ENCODE results near the gene SLC27A4. TPM values are rescaled to one million over a fixed set of nuclear protein-coding genes. Genes with fewer than 3 reads are reported as not detected.

The SLC27A4 gene
- total and polyA plus RNA-seq, 2 of the 13 experiments (the other 11 are each of a cell fraction or from before 2014, with no cell fraction given) = 10.6 to 18.8 TPM

DNA sequence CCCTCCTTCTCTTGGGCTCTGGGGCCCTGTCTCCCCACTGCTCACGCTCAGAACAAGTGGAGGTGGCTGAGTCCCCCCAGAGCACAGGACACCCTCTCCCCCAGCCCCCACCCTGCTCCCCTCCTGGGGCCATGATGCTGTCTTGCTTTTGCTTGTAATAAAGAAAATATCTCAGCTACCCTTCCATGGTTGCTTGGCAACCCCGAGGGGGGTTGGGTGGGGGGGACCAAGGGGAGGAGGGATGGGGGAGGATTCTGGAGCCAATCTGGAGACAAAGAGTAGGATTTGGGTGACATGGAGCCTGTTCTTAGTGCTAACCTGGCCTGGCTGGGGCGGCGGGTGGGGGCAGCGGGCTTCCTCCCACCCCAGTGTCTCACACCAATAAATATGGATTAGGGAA lies 64.2 kb downstream of the SLC27A4 start (continued):
- no peak for TF ChIP-seq ZHX1 (CRISPR knock-in tag; IDR thresholded peaks at IDR 0.05; ENCODE audit: low read depth)
- TF ChIP-seq SSRP1 (CRISPR knock-in tag; IDR thresholded peaks at IDR 0.05) = no peak
- no peak for TF ChIP-seq JUND (CRISPR knock-in tag; IDR thresholded peaks at IDR 0.05)

DNA sequence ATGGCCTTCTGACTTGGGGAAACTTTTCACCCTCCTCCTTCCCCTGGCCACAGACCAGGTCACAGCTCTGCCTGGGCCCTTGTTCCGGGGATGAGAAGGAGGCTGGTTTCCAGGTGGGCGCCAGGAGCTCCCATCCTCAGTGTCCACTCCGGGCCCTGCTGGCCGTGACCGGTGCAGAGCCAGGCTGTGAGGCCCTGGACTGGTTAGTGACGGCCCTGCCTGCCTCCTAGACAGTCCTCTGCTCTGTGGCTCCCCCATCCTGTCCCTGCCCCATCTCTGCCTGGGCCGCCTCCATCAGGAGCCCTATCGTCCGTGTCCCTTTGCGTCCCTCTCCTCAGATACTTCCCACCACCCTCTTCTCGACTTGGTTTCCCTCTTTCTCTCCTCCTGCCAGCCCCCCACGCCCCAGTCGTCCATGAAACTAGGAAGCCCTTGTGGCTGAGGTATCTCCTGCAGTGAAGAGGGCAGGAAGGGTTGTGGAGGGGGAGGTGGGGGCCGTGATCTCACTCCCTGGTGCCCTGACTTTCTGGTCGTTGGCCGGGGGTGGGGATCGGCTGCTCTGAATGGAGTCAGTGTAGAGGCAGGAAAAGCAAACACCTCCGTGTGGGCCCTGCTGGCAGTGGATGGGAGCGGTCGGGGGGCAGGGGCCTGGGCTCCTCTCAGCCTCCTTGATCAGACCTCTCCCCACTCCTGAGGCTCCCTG lies 64.9 kb downstream of the SLC27A4 start:
- Histone ChIP-seq H3K27ac (ENCODE audit: extremely low read length, insufficient read depth, low read length) (no peak overlapping the region), H4K20me1 (ENCODE audit: insufficient read depth, low read length) (no peaks in the 10 kb centered on the region), H3K79me2 (ENCODE audit: insufficient read depth, low read length) (no peaks in the 10 kb centered on the region), H3K27me3 (ENCODE audit: control insufficient read depth in 1 of 2, insufficient read depth in 2 of 2, low read length in 2 of 2) (peaks cover 0 to 13% of the 10 kb centered on the region in 2 experiments; a peak in 1 of 5 replicates), H3K4me3 (replicated peaks in 1 of 3; ENCODE audit: insufficient read depth in 1 of 3, low read depth in 2 of 3, low read length in 3 of 3) (peak overlapping the region; percentile 52 to 68 (median 55)), H3K4me1 (ENCODE audit: insufficient read depth, low read length) (peaks cover 45% of the 10 kb centered on the region), H3K9ac (ENCODE audit: insufficient read depth, low read depth, low read length) (peak overlapping the region; percentile 69), H3K9me3 (ENCODE audit: low read length) (no peaks in the 10 kb centered on the region), H3K36me3 (replicated peaks in 1 of 2; ENCODE audit: control insufficient read depth in 1 of 2, insufficient read depth in 2 of 2, low read length in 2 of 2) (no peaks in the 10 kb centered on the region), H2AFZ (ENCODE audit: low read length) (peak overlapping the region; percentile 95), H3K4me2 (ENCODE audit: low read depth, low read length) (peak overlapping the region; percentile 88)
- CTCF ChIA-PET (ENCODE audit: low intra/inter-chr PET ratio, low total read pairs) = no interaction called here
- DNase-seq (ENCODE audit: low spot score) (peak; percentile 48), FAIRE-seq (no peak), ATAC-seq (peak; percentile 82)
- BruUV-seq (replicated peaks) = no TSS peak
- WGBS (ENCODE audit: low lambda C conversion rate) = 5% methylated on average over 13 of the region's 20 CpGs
- in situ Hi-C loops (cut with HindIII; ENCODE audit: extremely low pct_ligation_motif_present, low pct_unique_long_range_greater_than_20kb) = no loop called here
- POLR2A ChIA-PET = interaction anchor here (1.0 kb wide), 1 partner anchor 15 kb away, joined by 3 read pairs; no protein-coding TSS in a partner anchor
- intact Hi-C loops (cut with micrococcal nuclease; ENCODE audit: unreplicated experiment) = no loop called here
- no peak for TF ChIP-seq ZNF839 (CRISPR knock-in tag; IDR thresholded peaks at IDR 0.05; ENCODE audit: borderline replicate concordance)
- TF ChIP-seq PRDM15 (CRISPR knock-in tag; IDR thresholded peaks at IDR 0.05) = no peak
- no peak for TF ChIP-seq REPIN1 (CRISPR knock-in tag; IDR thresholded peaks at IDR 0.05; ENCODE audit: borderline replicate concordance, low read depth)
- peak; percentile 65 for TF ChIP-seq BORCS8-MEF2B (CRISPR knock-in tag; IDR thresholded peaks at IDR 0.05)
- no peak for TF ChIP-seq NAIF1 (CRISPR knock-in tag; IDR thresholded peaks at IDR 0.05; ENCODE audit: borderline replicate concordance)
- peak; percentile 70 for TF ChIP-seq PATZ1 (CRISPR knock-in tag; IDR thresholded peaks at IDR 0.05)
- TF ChIP-seq TAF1 (CRISPR knock-in tag; IDR thresholded peaks at IDR 0.05) = peak; percentile 26
- TF ChIP-seq KMT2A (CRISPR knock-in tag; IDR thresholded peaks at IDR 0.05) = no peak
- peak; percentile 36; the same call in 1 of the 2 replicates for TF ChIP-seq CTCF (CRISPR knock-in tag; IDR thresholded peaks at IDR 0.05)
